IMR-90 (cell line): ENCODE measurements around the gene DIAPH2. TPM values are rescaled to one million over a fixed set of nuclear protein-coding genes. Genes with fewer than 3 reads are reported as not detected.

ENCODE experiments used
- ATAC-seq: fragments of 200-7000 bp; cut with Tn5 transposase; 2 replicates; pipeline ENCODE4 v1.9.1; 2020; ENCODE audit warnings: low read depth, mild to moderate bottlenecking, moderate library complexity
- BruUV-seq: library from RNA; stranded (reverse); fragments of 400-500 nt; replicated peaks from 2 replicates; lab custom pipeline; 2021; lab: Mats Ljungman, UMichigan
- CTCF ChIA-PET: fragments of 300-600 bp; formaldehyde crosslinking; extraction: SDS; loops from one replicate; lab custom pipeline; 2021; ENCODE audit warnings: antibody characterized with exemption; lab: Yijun Ruan, JAX
- POLR2A ChIA-PET: fragments of 300-600 bp; sonication (Branson Sonifier 250); formaldehyde crosslinking; loops from one replicate; lab custom pipeline; 2022; ENCODE audit warnings: antibody characterized with exemption; ENCODE audit not compliant: unreplicated experiment; lab: Charles Lee
- DNase-seq: peaks from one replicate; pipeline ENCODE4 v3.0.0; 2013
- H2AFZ ChIP-seq: replicated peaks from 2 replicates; pipeline ENCODE3; 2013; ENCODE audit warnings: low read length, mild to moderate bottlenecking; ENCODE audit not compliant: poor library complexity
- H2AK5ac ChIP-seq: 2 replicates; pipeline ENCODE4 v1.6.1; 2013; ENCODE audit warnings: low read depth, low read length, inconsistent platforms
- H2AK9ac ChIP-seq: replicated peaks from 2 replicates; pipeline ENCODE3; 2013; ENCODE audit warnings: mild to moderate bottlenecking, low read depth, low read length, moderate library complexity; ENCODE audit not compliant: poor library complexity
- H2BK120ac ChIP-seq: 2 replicates; pipeline ENCODE4 v1.6.1; 2013; ENCODE audit warnings: low read depth, low read length, inconsistent platforms
- H2BK15ac ChIP-seq: 3 replicates; pipeline ENCODE4 v1.6.1; 2013; ENCODE audit warnings: low read depth, low read length, inconsistent platforms
- H2BK20ac ChIP-seq: 2 replicates; pipeline ENCODE4 v1.6.1; 2013; ENCODE audit warnings: low read depth, mild to moderate bottlenecking, inconsistent platforms, low read length, moderate library complexity
- H2BK5ac ChIP-seq: 2 replicates; pipeline ENCODE4 v1.6.1; 2013; ENCODE audit warnings: mild to moderate bottlenecking, low read depth, low read length, inconsistent platforms; ENCODE audit not compliant: poor library complexity, severe bottlenecking
- H3K14ac ChIP-seq: replicated peaks from 2 replicates; pipeline ENCODE4 v1.6.1; 2013; ENCODE audit warnings: low read depth, low read length, inconsistent platforms
- H3K18ac ChIP-seq: 2 replicates; pipeline ENCODE4 v1.6.1; 2013; ENCODE audit warnings: low read depth, low read length, control low read depth
- H3K23ac ChIP-seq: 2 replicates; pipeline ENCODE4 v1.6.1; 2013; ENCODE audit warnings: low read depth, low read length, inconsistent platforms
- H3K27ac ChIP-seq: 2 replicates; pipeline ENCODE4 v1.5.1; 2013; ENCODE audit warnings: mild to moderate bottlenecking, control low read depth, low read length; ENCODE audit not compliant: insufficient read depth
- H3K27me3 ChIP-seq: 2 replicates; pipeline ENCODE4 v1.6.1; 2013; ENCODE audit warnings: low read length; ENCODE audit not compliant: control insufficient read depth, insufficient read depth
- H3K36me3 ChIP-seq: 2 replicates; pipeline ENCODE4 v1.6.1; 2013; ENCODE audit warnings: low read length, mixed read lengths; ENCODE audit not compliant: control insufficient read depth, insufficient read depth
- H3K4ac ChIP-seq: 2 replicates; pipeline ENCODE4 v1.6.1; 2013; ENCODE audit warnings: low read depth, low read length, inconsistent platforms
- H3K4me1 ChIP-seq: 2 replicates; pipeline ENCODE4 v1.6.1; 2013; ENCODE audit warnings: low read length, mixed read lengths; ENCODE audit not compliant: control insufficient read depth, insufficient read depth
- H3K4me2 ChIP-seq: 2 replicates; pipeline ENCODE4 v1.6.1; 2013; ENCODE audit warnings: low read depth, mild to moderate bottlenecking, control low read depth, low read length, moderate library complexity
- H3K4me3 ChIP-seq: 2 replicates; pipeline ENCODE4 v1.5.1; 2013; ENCODE audit warnings: low read depth, mild to moderate bottlenecking, control low read depth, low read length, moderate library complexity; ENCODE audit not compliant: insufficient read depth
- H3K56ac ChIP-seq: 2 replicates; pipeline ENCODE4 v1.6.1; 2013; ENCODE audit warnings: low read length, inconsistent platforms; ENCODE audit not compliant: insufficient read depth; ENCODE audit errors: extremely low read depth
- H3K79me1 ChIP-seq, 2 experiments: 2 replicates each; pipeline ENCODE4 v1.6.1; 2013; ENCODE audit warnings: low read length in 2 of 2, inconsistent platforms in 1 of 2, low read depth in 1 of 2
- H3K9ac ChIP-seq: 2 replicates; pipeline ENCODE4 v1.6.1; 2013; ENCODE audit warnings: low read depth, low read length, control low read depth
- H3K9me1 ChIP-seq: 2 replicates; pipeline ENCODE4 v1.6.1; 2013; ENCODE audit warnings: low read length, inconsistent platforms; ENCODE audit not compliant: insufficient read depth
- H3K9me3 ChIP-seq: 2 replicates; pipeline ENCODE4 v1.6.1; 2013; ENCODE audit warnings: low read length; ENCODE audit not compliant: control insufficient read depth, insufficient read depth
- H4K20me1 ChIP-seq: 2 replicates; pipeline ENCODE4 v1.6.1; 2013; ENCODE audit warnings: low read length, inconsistent platforms; ENCODE audit not compliant: insufficient read depth
- H4K5ac ChIP-seq: 2 replicates; pipeline ENCODE4 v1.6.1; 2013; ENCODE audit warnings: mild to moderate bottlenecking, low read depth, low read length, control low read depth
- H4K8ac ChIP-seq, 2 experiments: 2 replicates each; pipeline ENCODE4 v1.6.1; 2013; ENCODE audit warnings: low read depth in 2 of 2, low read length in 2 of 2, control low read depth in 1 of 2, inconsistent platforms in 1 of 2
- H4K91ac ChIP-seq: 2 replicates; pipeline ENCODE4 v1.6.1; 2013; ENCODE audit warnings: low read depth, low read length, inconsistent platforms; ENCODE audit not compliant: insufficient read depth
- BHLHE40 ChIP-seq: fragments of 150-350 bp; IDR thresholded peaks from 2 replicates; pipeline ENCODE4 v1.6.1; 2016; ENCODE audit warnings: mild to moderate bottlenecking, low read depth, low read length
- CEBPB ChIP-seq: IDR thresholded peaks from 2 replicates; pipeline ENCODE4 v1.6.1; 2012; ENCODE audit warnings: low read depth, low read length, improper control_type of control experiment
- CHD1 ChIP-seq: IDR thresholded peaks from 2 replicates; pipeline ENCODE4 v1.6.1; 2012; ENCODE audit warnings: low read depth, low read length, improper control_type of control experiment
- ELK1 ChIP-seq: fragments of 150-350 bp; IDR thresholded peaks from 2 replicates; pipeline ENCODE4 v1.6.1; 2016; ENCODE audit warnings: low read depth, mild to moderate bottlenecking, low read length, moderate library complexity, borderline replicate concordance
- FOS ChIP-seq: fragments of 150-350 bp; IDR thresholded peaks from 2 replicates; pipeline ENCODE4 v1.6.1; 2016; ENCODE audit warnings: low read depth, low read length
- MAFK ChIP-seq: IDR thresholded peaks from 2 replicates; pipeline ENCODE4 v1.6.1; 2012; ENCODE audit warnings: low read depth, low read length, improper control_type of control experiment
- MAZ ChIP-seq: IDR thresholded peaks from 2 replicates; pipeline ENCODE4 v1.6.1; 2012; ENCODE audit warnings: low read depth, mild to moderate bottlenecking, low read length, improper control_type of control experiment, moderate library complexity, borderline replicate concordance
- NFE2L2 ChIP-seq: fragments of 150-350 bp; IDR thresholded peaks from 2 replicates; pipeline ENCODE4 v1.6.1; 2016; ENCODE audit warnings: low read depth, mild to moderate bottlenecking, low read length
- POLR2A ChIP-seq: IDR thresholded peaks from 2 replicates; pipeline ENCODE4 v1.6.1; 2012; ENCODE audit warnings: mild to moderate bottlenecking, low read depth, low read length
- RFX5 ChIP-seq: IDR thresholded peaks from 2 replicates; pipeline ENCODE4 v1.8.0; 2012; ENCODE audit warnings: low read depth, mild to moderate bottlenecking, low read length, moderate library complexity
- SMC3 ChIP-seq: fragments of 150-350 bp; IDR thresholded peaks from 2 replicates; pipeline ENCODE4 v1.6.1; 2016; ENCODE audit warnings: low read depth, mild to moderate bottlenecking, antibody characterized with exemption, low read length, moderate library complexity
- WGBS, 2 experiments: methylation state at CpG; one replicate each; pipeline versions ENCODE4 v1.1.5 to v1.1.7; 2013; ENCODE audit warnings: missing lambda C conversion rate in 2 of 2; ENCODE audit not compliant: insufficient read length in 1 of 2; ENCODE audit errors: extremely low coverage in 2 of 2; 5-methylcytosine and 5-hydroxymethylcytosine counted together
- dilution Hi-C: fragments of 300-500 bp; cut with HindIII; formaldehyde crosslinking; loops from one replicate; pipeline ENCODE4 v1.14.3; 2018; ENCODE audit warnings: low sequenced_read_pairs; ENCODE audit not compliant: unreplicated experiment
- in situ Hi-C: fragments of 300-500 bp; cut with MboI; formaldehyde crosslinking; loops from 3 replicates; pipeline ENCODE4 v1.14.3; 2019; ENCODE audit warnings: low sequenced_read_pairs, inconsistent platforms, mixed read lengths
- intact Hi-C: fragments of 100-400 bp; cut with micrococcal nuclease; formaldehyde crosslinking; loops from 2 replicates; pipeline ENCODE4 v1.10.0; 2022
- polyA plus RNA-seq, 3 experiments: library from polyadenylated mRNA; depleted of rRNA; stranded (reverse); fragments of >200 nt; gene quantifications; 2 replicates each; pipeline ENCODE4 v1.2.3, GENCODE V29; 2012; ENCODE audit warnings: low replicate concordance in 1 of 3
- total RNA-seq: library from RNA; depleted of rRNA; stranded (reverse); fragments of >200 nt; gene quantifications from 2 replicates; pipeline ENCODE4 v1.2.3, GENCODE V29; 2012
- TF ChIP-seq, protein P1 (sequence below): conservative IDR thresholded peaks from 2 replicates; pipeline ENCODE4 v1.5.1; 2012; ENCODE audit warnings: mild to moderate bottlenecking, low read depth, low read length, improper control_type of control experiment

DIAPH2 gene
- total and polyA plus RNA-seq, 2 of the 4 experiments (the other 2 are of a cell fraction) = 3.6 to 19.9 TPM

GRCh38 chrX:97155816-97156215, 471.2 kb downstream of the DIAPH2 start:
- Histone ChIP-seq H3K4me1 (no peaks in the 10 kb centered on the region; the same call in 1 of the 2 replicates), H4K5ac (no peak overlapping the region), H3K79me1 (no peaks in the 10 kb centered on the region), H3K18ac (no peak overlapping the region), H2BK5ac (no peak overlapping the region), H3K4ac (no peak overlapping the region), H3K36me3 (no peaks in the 10 kb centered on the region), H2AK9ac (no peak overlapping the region), H4K20me1 (no peaks in the 10 kb centered on the region), H2BK20ac (no peak overlapping the region), H2AK5ac (no peak overlapping the region), H3K56ac (no peak overlapping the region), H4K91ac (no peak overlapping the region), H2BK15ac (no peak overlapping the region), H2BK120ac (no peak overlapping the region), H3K9ac (no peak overlapping the region), H2AFZ (no peak overlapping the region), H3K14ac (no peak overlapping the region), H3K9me1 (no peaks in the 10 kb centered on the region), H3K23ac (no peak overlapping the region), H3K9me3 (no peaks in the 10 kb centered on the region), H3K4me3 (no peak overlapping the region), H3K4me2 (no peak overlapping the region), H4K8ac (no peak overlapping the region), H3K27ac (no peak overlapping the region), H3K27me3 (no peaks in the 10 kb centered on the region)
- TF ChIP-seq BHLHE40 = no peak
- TF ChIP-seq SMC3 = no peak
- TF ChIP-seq FOS = no peak
- no peak for TF ChIP-seq ELK1
- TF ChIP-seq CEBPB = no peak
- no peak for TF ChIP-seq POLR2A
- TF ChIP-seq MAFK = no peak
- TF ChIP-seq MAZ = no peak
- TF ChIP-seq NFE2L2 = no peak
- no peak for TF ChIP-seq RFX5
- TF ChIP-seq CHD1 = no peak
- TF ChIP-seq, protein P1, sequence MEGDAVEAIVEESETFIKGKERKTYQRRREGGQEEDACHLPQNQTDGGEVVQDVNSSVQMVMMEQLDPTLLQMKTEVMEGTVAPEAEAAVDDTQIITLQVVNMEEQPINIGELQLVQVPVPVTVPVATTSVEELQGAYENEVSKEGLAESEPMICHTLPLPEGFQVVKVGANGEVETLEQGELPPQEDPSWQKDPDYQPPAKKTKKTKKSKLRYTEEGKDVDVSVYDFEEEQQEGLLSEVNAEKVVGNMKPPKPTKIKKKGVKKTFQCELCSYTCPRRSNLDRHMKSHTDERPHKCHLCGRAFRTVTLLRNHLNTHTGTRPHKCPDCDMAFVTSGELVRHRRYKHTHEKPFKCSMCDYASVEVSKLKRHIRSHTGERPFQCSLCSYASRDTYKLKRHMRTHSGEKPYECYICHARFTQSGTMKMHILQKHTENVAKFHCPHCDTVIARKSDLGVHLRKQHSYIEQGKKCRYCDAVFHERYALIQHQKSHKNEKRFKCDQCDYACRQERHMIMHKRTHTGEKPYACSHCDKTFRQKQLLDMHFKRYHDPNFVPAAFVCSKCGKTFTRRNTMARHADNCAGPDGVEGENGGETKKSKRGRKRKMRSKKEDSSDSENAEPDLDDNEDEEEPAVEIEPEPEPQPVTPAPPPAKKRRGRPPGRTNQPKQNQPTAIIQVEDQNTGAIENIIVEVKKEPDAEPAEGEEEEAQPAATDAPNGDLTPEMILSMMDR = no peak
- POLR2A ChIA-PET = no interaction called here
- ATAC-seq (no peak), DNase-seq (no peak)
- intact Hi-C loops (no loop called here), in situ Hi-C loops (no loop called here), dilution Hi-C loops (no loop called here)
- CTCF ChIA-PET = no interaction called here
- no TSS peak for BruUV-seq
- WGBS, 2 experiments = no CpG with 5 or more reads among the region's 1 CpG
